B cell (primary cell): ENCODE measurements around the gene DTNBP1. TPM values are rescaled to one million over a fixed set of nuclear protein-coding genes. Genes with fewer than 3 reads are reported as not detected.
"Not testable (repeated sequence)": the region's sequence is repeated elsewhere in the genome, so short reads cannot be mapped to it uniquely, and the experiment has no call there.

Source experiments
- ATAC-seq: fragments of 200-7000 bp; cut with Tn5 transposase; one replicate; pipeline ENCODE4 v1.10.0; 2021; ENCODE audit warnings: low read depth, mild to moderate bottlenecking, moderate number of reproducible peaks, moderate library complexity
- CTCF ChIA-PET: fragments of 350-600 bp; sonication (Branson Sonifier 250); formaldehyde crosslinking; loops from one replicate; lab custom pipeline; 2021; ENCODE audit warnings: antibody characterized with exemption, inconsistent platforms; lab: Charles Lee
- POLR2A ChIA-PET: fragments of 350-600 bp; sonication (Branson Sonifier 250); formaldehyde crosslinking; loops from one replicate; lab custom pipeline; 2021; ENCODE audit warnings: antibody characterized with exemption; lab: Charles Lee
- DNase-seq: peaks from one replicate; pipeline ENCODE4 v3.0.0; 2013
- H2AFZ ChIP-seq: 2 replicates; pipeline ENCODE4 v1.6.1; 2012; ENCODE audit warnings: mild to moderate bottlenecking, low read depth, low read length; ENCODE audit not compliant: insufficient read depth, poor library complexity, severe bottlenecking
- H3K27ac ChIP-seq, 2 donors: 1 replicate in 1 of 2; 2 replicates in 1 of 2; pipeline ENCODE4 v1.5.1; 2012 to 2013; ENCODE audit warnings: low read length in 2 of 2, mild to moderate bottlenecking in 2 of 2, moderate library complexity in 1 of 2
- H3K27me3 ChIP-seq, 4 experiments: fragments of 200-600 bp in 1 of 4; sonication (generic) in 1 of 4; replicated peaks in 1 of 4; 1 replicate in 2 of 4; 2 replicates in 2 of 4; pipeline versions ENCODE4 v1.6.1 to v1.7.0; 2013 to 2016; ENCODE audit warnings: low read length in 3 of 4, mild to moderate bottlenecking in 2 of 4, mixed read lengths in 1 of 4, moderate library complexity in 1 of 4; ENCODE audit not compliant: insufficient read depth in 4 of 4, control insufficient read depth in 3 of 4; ENCODE audit errors: control extremely low read depth in 1 of 4
- H3K36me3 ChIP-seq, 2 experiments: replicated peaks in 1 of 2; 1 replicate in 1 of 2; 2 replicates in 1 of 2; pipeline versions ENCODE4 v1.6.1 to v1.7.1; 2013; ENCODE audit warnings: low read length in 1 of 2; ENCODE audit not compliant: insufficient read depth in 2 of 2, control insufficient read depth in 1 of 2; ENCODE audit errors: control extremely low read depth in 1 of 2, extremely low read depth in 1 of 2
- H3K4me1 ChIP-seq, 2 donors: fragments of 200-600 bp in 1 of 2; sonication (generic) in 1 of 2; 1 replicate in 1 of 2; 2 replicates in 1 of 2; pipeline versions ENCODE4 v1.5.1 to v1.6.1; 2013 to 2017; ENCODE audit warnings: low read length in 2 of 2; ENCODE audit not compliant: control insufficient read depth in 2 of 2, insufficient read depth in 2 of 2
- H3K4me2 ChIP-seq: replicated peaks from 2 replicates; pipeline ENCODE3; 2012; ENCODE audit warnings: mild to moderate bottlenecking, low read depth, low read length; ENCODE audit not compliant: poor library complexity, severe bottlenecking
- H3K4me3 ChIP-seq, 5 experiments: fragments of 200-600 bp in 1 of 5; sonication (generic) in 1 of 5; 1 replicate in 3 of 5; 2 replicates in 2 of 5; pipeline versions ENCODE4 v1.5.1 to v1.7.0; 2011 to 2016; ENCODE audit warnings: low read length in 4 of 5, mild to moderate bottlenecking in 4 of 5, low read depth in 2 of 5, control low read depth in 1 of 5, moderate library complexity in 1 of 5; ENCODE audit not compliant: insufficient read depth in 1 of 5; ENCODE audit errors: control extremely low read depth in 1 of 5, extremely low read depth in 1 of 5
- H3K79me2 ChIP-seq: fragments of 200-600 bp; sonication (generic); one replicate; pipeline ENCODE4 v1.6.0; 2016; ENCODE audit warnings: low read length; ENCODE audit not compliant: control insufficient read depth, insufficient read depth
- H3K9ac ChIP-seq: fragments of 200-600 bp; sonication (generic); 2 replicates; pipeline ENCODE4 v1.6.1; 2017; ENCODE audit warnings: mild to moderate bottlenecking, low read length, moderate library complexity
- H3K9me3 ChIP-seq, 3 donors: one replicate each; pipeline versions ENCODE4 v1.6.1 to v1.7.1; 2013; ENCODE audit warnings: low read length in 2 of 3; ENCODE audit not compliant: control insufficient read depth in 2 of 3, insufficient read depth in 1 of 3; ENCODE audit errors: control extremely low read depth in 1 of 3
- H4K20me1 ChIP-seq: 2 replicates; pipeline ENCODE4 v1.6.0; 2012; ENCODE audit warnings: mild to moderate bottlenecking, low read length; ENCODE audit not compliant: insufficient read depth, control insufficient read depth, poor library complexity, severe bottlenecking
- H3K27ac Mint-ChIP-seq: one replicate; pipeline ENCODE4 v1.8.0; 2021; ENCODE audit warnings: mixed read lengths
- H3K27me3 Mint-ChIP-seq: one replicate; pipeline ENCODE4 v1.8.0; 2021; ENCODE audit warnings: mixed read lengths
- H3K4me1 Mint-ChIP-seq: one replicate; pipeline ENCODE4 v1.8.0; 2021; ENCODE audit warnings: mixed read lengths
- H3K4me3 Mint-ChIP-seq: one replicate; pipeline ENCODE4 v1.8.0; 2021; ENCODE audit warnings: mixed read lengths
- H3K9me3 Mint-ChIP-seq: one replicate; pipeline ENCODE4 v1.8.0; 2022; ENCODE audit warnings: mixed read lengths; ENCODE audit not compliant: insufficient read depth
- CTCF ChIP-seq: fragments of 200-600 bp; IDR thresholded peaks from one replicate; pipeline ENCODE4 v1.8.0; 2022; ENCODE audit warnings: antibody characterized with exemption, mild to moderate bottlenecking
- EZH2 ChIP-seq: IDR thresholded peaks from 2 replicates; pipeline ENCODE4 v1.6.1; 2012; ENCODE audit warnings: borderline replicate concordance, low read depth, mild to moderate bottlenecking, moderate library complexity, low read length; ENCODE audit not compliant: insufficient read depth, poor library complexity, severe bottlenecking
- WGBS: methylation state at CpG from one replicate; pipeline ENCODE4 v1.1.5; 2013; ENCODE audit warnings: missing lambda C conversion rate; ENCODE audit not compliant: insufficient coverage; 5-methylcytosine and 5-hydroxymethylcytosine counted together
- intact Hi-C: fragments of 100-400 bp; cut with micrococcal nuclease; formaldehyde crosslinking; loops from one replicate; pipeline ENCODE4 v1.10.0; 2022
- polyA plus RNA-seq: library from polyadenylated mRNA; depleted of rRNA; stranded (reverse); fragments of >200 nt; gene quantifications from 2 replicates; pipeline ENCODE4 v1.2.3, GENCODE V29; 2012
- total RNA-seq, 2 donors: library from RNA; stranded (reverse); fragments of 120-200 nt in 1 of 2; gene quantifications; 1 replicate in 1 of 2; 2 replicates in 1 of 2; pipeline versions ENCODE4 v1.2.3 to v1.2.4, GENCODE V29; 2013 to 2022

DTNBP1 gene
- total and polyA plus RNA-seq, 2 donors (not counting 1 experiment from before 2014, with no cell fraction given) = 31.4 to 73.0 TPM

- H3K4me2 ChIP-seq = no peak overlapping the region
- Mint-ChIP-seq H3K27me3 (no peaks in the 10 kb centered on the region), H3K4me1 (peaks cover 34% of the 10 kb centered on the region), H3K27ac (no peak overlapping the region), H3K9me3 (peaks cover 4% of the 10 kb centered on the region), H3K4me3 (no peak overlapping the region)
- H3K36me3 ChIP-seq = no peaks in the 10 kb centered on the region
- H2AFZ ChIP-seq = no peak overlapping the region
- 94% methylated on average over 3 of the region's 4 CpGs for WGBS
- intact Hi-C loops = no loop called here
- DNase-seq (no peak), ATAC-seq (no peak)
- no peak overlapping the region for H3K9ac ChIP-seq
- POLR2A ChIA-PET = interaction anchor here (0.5 kb wide), 1 partner anchor 46 kb away, joined by 3 read pairs; no protein-coding TSS in a partner anchor
- H4K20me1 ChIP-seq = no peaks in the 10 kb centered on the region
- peaks cover 6 to 7% of the 10 kb centered on the region in 2 donors for H3K4me1 ChIP-seq
- no peak overlapping the region for H3K4me3 ChIP-seq
- H3K27ac ChIP-seq = no peak overlapping the region
- TF ChIP-seq EZH2 = no peak
- TF ChIP-seq CTCF = no peak
- CTCF ChIA-PET = no interaction called here
- peaks cover 67% of the 10 kb centered on the region for H3K79me2 ChIP-seq
- no peaks in the 10 kb centered on the region for H3K27me3 ChIP-seq
- peaks cover 0 to 13% (median 13%) of the 10 kb centered on the region in 3 donors for H3K9me3 ChIP-seq
These were observed 118.4 kb downstream of the DTNBP1 start for GRCh38 chr6:15544321-15544900.

- Mint-ChIP-seq H3K27ac (peak overlapping the region; percentile 8), H3K4me1 (peaks cover 41% of the 10 kb centered on the region)
- POLR2A ChIA-PET = interaction anchor here (0.6 kb wide), 1 partner anchor 25 kb away, joined by 3 read pairs; no protein-coding TSS in a partner anchor
- H4K20me1 ChIP-seq, H3K27me3 ChIP-seq, H2AFZ ChIP-seq, H3K9me3 Mint-ChIP-seq, H3K4me3 ChIP-seq, H3K4me1 ChIP-seq, H3K4me2 ChIP-seq, H3K27me3 Mint-ChIP-seq, ATAC-seq, intact Hi-C loops, CTCF ChIA-PET, H3K4me3 Mint-ChIP-seq, DNase-seq, H3K36me3 ChIP-seq, H3K27ac ChIP-seq, H3K9ac ChIP-seq: not testable (repeated sequence)
- WGBS = 90% methylated on average over 4 of the region's 5 CpGs
- Histone ChIP-seq H3K79me2 (peaks cover 70% of the 10 kb centered on the region), H3K9me3 (peaks cover 0 to 13% (median 8%) of the 10 kb centered on the region in 3 donors)
These were observed 119.4 kb downstream of the DTNBP1 start for GRCh38 chr6:15543332-15543917.
